Measurements from ENCODE around the gene PIRT. TPM values are rescaled to one million over a fixed set of nuclear protein-coding genes. Genes with fewer than 3 reads are reported as not detected.

PIRT gene
- total RNA-seq, 1 donor from 2014 or later = not detected

- FAIRE-seq (no peak), DNase-seq (ENCODE audit: low read depth) (no peak)
- Histone ChIP-seq H3K4me3 (ENCODE audit: low read depth, low read length) (no peak overlapping the region), H3K27me3 (ENCODE audit: control insufficient read depth, insufficient read depth, low read length) (no peaks in the 10 kb centered on the region), H3K36me3 (ENCODE audit: control insufficient read depth, insufficient read depth, low read length) (no peaks in the 10 kb centered on the region)
- TF ChIP-seq CTCF (IDR thresholded peaks at IDR 0.05; ENCODE audit: insufficient read depth, low read length, severe bottlenecking) = no peak
These were observed 58.3 kb downstream of the PIRT start for GRCh38 chr17:10779609-10780008.

GRCh38 chr17:10777890-10778289 lies 60.0 kb downstream of the PIRT start:
- Histone ChIP-seq H3K4me3 (ENCODE audit: low read depth, low read length) (no peak overlapping the region), H3K27me3 (ENCODE audit: control insufficient read depth, insufficient read depth, low read length) (no peaks in the 10 kb centered on the region), H3K36me3 (ENCODE audit: control insufficient read depth, insufficient read depth, low read length) (no peaks in the 10 kb centered on the region)
- no peak for FAIRE-seq
- TF ChIP-seq CTCF (IDR thresholded peaks at IDR 0.05; ENCODE audit: insufficient read depth, low read length, severe bottlenecking) = no peak
- DNase-seq (ENCODE audit: low read depth) = no peak

- DNase-seq (ENCODE audit: low read depth) (no peak), FAIRE-seq (no peak)
- Histone ChIP-seq H3K36me3 (ENCODE audit: control insufficient read depth, insufficient read depth, low read length) (no peaks in the 10 kb centered on the region), H3K27me3 (ENCODE audit: control insufficient read depth, insufficient read depth, low read length) (no peaks in the 10 kb centered on the region), H3K4me3 (ENCODE audit: low read depth, low read length) (no peak overlapping the region)
- no peak for TF ChIP-seq CTCF (IDR thresholded peaks at IDR 0.05; ENCODE audit: insufficient read depth, low read length, severe bottlenecking)
These were observed 60.6 kb downstream of the PIRT start for GRCh38 chr17:10777131-10777807.

GRCh38 chr17:10776381-10776780 lies 61.5 kb downstream of the PIRT start:
- DNase-seq (ENCODE audit: low read depth) (no peak), FAIRE-seq (no peak)
- no peak overlapping the region for H3K4me3 ChIP-seq (ENCODE audit: low read depth, low read length)
- no peak for TF ChIP-seq CTCF (IDR thresholded peaks at IDR 0.05; ENCODE audit: insufficient read depth, low read length, severe bottlenecking)
- H3K36me3 ChIP-seq (ENCODE audit: control insufficient read depth, insufficient read depth, low read length) = no peaks in the 10 kb centered on the region
- H3K27me3 ChIP-seq (ENCODE audit: control insufficient read depth, insufficient read depth, low read length) = no peaks in the 10 kb centered on the region

GRCh38 chr17:10775740-10776356 lies 62.0 kb downstream of the PIRT start:
- Histone ChIP-seq H3K27me3 (ENCODE audit: control insufficient read depth, insufficient read depth, low read length) (no peaks in the 10 kb centered on the region), H3K4me3 (ENCODE audit: low read depth, low read length) (no peak overlapping the region), H3K36me3 (ENCODE audit: control insufficient read depth, insufficient read depth, low read length) (no peaks in the 10 kb centered on the region)
- TF ChIP-seq CTCF (IDR thresholded peaks at IDR 0.05; ENCODE audit: insufficient read depth, low read length, severe bottlenecking) = no peak
- DNase-seq (ENCODE audit: low read depth) (no peak), FAIRE-seq (no peak)

All from bronchial epithelial cell (primary cell).